Activated naive CD4-positive, alpha-beta T cell treated with anti-CD3 and anti-CD28 coated beads, Interleukin-2, amount 10 ng/mL, durations not matched to agents 7 days and 5 days (primary cell): Measurements from ENCODE around the gene POMC.

Source experiments
- CTCF ChIA-PET: fragments of 350-600 bp; sonication (Branson Sonifier 250); formaldehyde crosslinking; loops from one replicate; lab custom pipeline; 2021; ENCODE audit warnings: antibody characterized with exemption; lab: Charles Lee
- DNase-seq: peaks from one replicate; pipeline ENCODE4 v3.0.0-alpha.2; 2020
- H3K27ac Mint-ChIP-seq: one replicate; pipeline ENCODE4 v1.8.0; 2021; ENCODE audit warnings: mild to moderate bottlenecking, moderate library complexity, mixed read lengths
- H3K27me3 Mint-ChIP-seq: one replicate; pipeline ENCODE4 v1.8.0; 2021; ENCODE audit warnings: mild to moderate bottlenecking, mixed read lengths
- H3K36me3 Mint-ChIP-seq: one replicate; pipeline ENCODE4 v1.8.0; 2021; ENCODE audit warnings: mixed read lengths
- H3K4me1 Mint-ChIP-seq: one replicate; pipeline ENCODE4 v1.8.0; 2021; ENCODE audit warnings: mixed read lengths
- H3K4me3 Mint-ChIP-seq: one replicate; pipeline ENCODE4 v1.8.0; 2021; ENCODE audit warnings: mild to moderate bottlenecking, moderate library complexity, mixed read lengths
- H3K9me3 Mint-ChIP-seq: one replicate; pipeline ENCODE4 v1.8.0; 2021; ENCODE audit warnings: mixed read lengths

POMC gene

DNA sequence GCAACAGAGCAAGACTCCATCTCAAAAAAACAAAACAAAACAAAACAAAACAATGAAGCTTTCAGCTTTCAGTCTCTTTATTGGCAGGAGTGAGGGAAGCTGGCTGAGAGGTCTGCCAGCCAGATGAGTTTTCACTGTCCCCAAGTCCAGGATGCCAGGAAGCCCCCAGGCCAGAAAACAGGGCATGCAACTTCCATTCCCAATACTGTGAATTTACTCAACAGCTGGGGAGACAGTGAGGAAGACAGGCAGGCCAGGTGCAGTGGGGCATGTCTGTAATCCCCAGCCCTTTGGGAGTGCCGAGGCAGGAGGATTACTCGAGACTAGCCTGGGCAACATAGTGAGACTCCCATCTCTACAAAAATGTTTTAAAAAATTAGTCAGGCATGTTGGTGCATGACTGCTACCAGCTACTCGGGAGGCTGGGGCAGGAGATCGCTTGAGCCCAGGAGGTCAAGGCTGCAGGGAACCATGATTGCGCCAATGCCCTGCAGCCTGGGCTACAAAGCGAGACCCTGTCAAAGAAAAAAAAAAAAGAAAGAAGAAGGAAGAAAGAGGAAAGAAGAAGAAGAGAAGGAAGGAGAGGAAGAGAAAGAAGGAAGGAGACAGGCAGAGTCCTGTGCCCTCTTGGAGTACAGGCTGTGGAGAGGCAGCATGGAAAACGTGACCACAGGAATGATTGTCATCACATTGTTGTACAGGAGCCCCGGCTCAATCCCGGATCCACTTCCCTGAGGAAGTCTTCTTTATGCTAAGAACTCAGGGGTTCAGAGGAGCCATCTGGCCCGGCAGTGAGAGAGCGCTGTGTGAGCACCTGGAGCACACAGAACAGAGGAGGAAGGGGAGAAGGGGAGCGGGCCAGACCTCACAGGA, 29.2 kb upstream of the POMC start:
- no peaks in the 10 kb centered on the region for H3K9me3 Mint-ChIP-seq
- no peaks in the 10 kb centered on the region for H3K36me3 Mint-ChIP-seq
- H3K27ac Mint-ChIP-seq, result no peak overlapping the region
- H3K4me1 Mint-ChIP-seq, result peaks cover 13% of the 10 kb centered on the region
- CTCF ChIA-PET, result interaction anchor here (0.9 to 4.1 kb wide), 5 partner anchors 13 to 776 kb away, joined by 3 to 64 read pairs (median 4); no protein-coding TSS in a partner anchor
- no peak overlapping the region for H3K4me3 Mint-ChIP-seq
- H3K27me3 Mint-ChIP-seq, result peaks cover 48% of the 10 kb centered on the region
- DNase-seq, result no peak

DNA sequence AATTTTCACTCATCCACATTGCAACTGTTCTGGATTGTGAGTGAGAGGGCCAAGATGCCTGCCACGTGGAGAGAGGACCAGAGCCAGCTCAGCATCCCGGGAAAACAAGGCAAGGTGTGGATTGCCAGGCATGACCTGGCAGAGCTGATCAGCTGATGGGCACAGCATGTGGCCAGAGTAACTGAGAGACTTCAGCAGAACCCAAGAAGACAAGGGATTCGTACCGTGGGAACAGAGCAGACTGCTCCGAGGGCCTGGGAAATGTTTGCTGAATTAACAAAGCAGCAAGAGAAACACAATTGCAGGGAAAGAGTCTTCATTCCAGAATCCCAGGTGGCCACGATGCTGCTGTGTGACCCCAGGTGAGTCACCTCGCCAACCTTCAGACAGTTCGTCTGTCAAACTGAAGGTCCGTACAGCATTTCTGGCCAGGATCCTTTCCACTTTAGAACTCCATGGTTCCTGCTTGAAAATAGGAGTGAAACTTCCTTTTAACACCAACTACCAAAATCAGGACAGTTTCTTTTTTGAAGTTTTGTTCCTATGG, 26.3 kb upstream of the POMC start:
- H3K27ac Mint-ChIP-seq, result no peak overlapping the region
- no peaks in the 10 kb centered on the region for H3K9me3 Mint-ChIP-seq
- DNase-seq, result no peak
- no peaks in the 10 kb centered on the region for H3K36me3 Mint-ChIP-seq
- peaks cover 38% of the 10 kb centered on the region for H3K27me3 Mint-ChIP-seq
- no peak overlapping the region for H3K4me3 Mint-ChIP-seq
- no peaks in the 10 kb centered on the region for H3K4me1 Mint-ChIP-seq
- CTCF ChIA-PET, result interaction anchor here (1.4 to 4.1 kb wide), 6 partner anchors 13 to 219 kb away, joined by 4 to 64 read pairs (median 8); no protein-coding TSS in a partner anchor

DNA sequence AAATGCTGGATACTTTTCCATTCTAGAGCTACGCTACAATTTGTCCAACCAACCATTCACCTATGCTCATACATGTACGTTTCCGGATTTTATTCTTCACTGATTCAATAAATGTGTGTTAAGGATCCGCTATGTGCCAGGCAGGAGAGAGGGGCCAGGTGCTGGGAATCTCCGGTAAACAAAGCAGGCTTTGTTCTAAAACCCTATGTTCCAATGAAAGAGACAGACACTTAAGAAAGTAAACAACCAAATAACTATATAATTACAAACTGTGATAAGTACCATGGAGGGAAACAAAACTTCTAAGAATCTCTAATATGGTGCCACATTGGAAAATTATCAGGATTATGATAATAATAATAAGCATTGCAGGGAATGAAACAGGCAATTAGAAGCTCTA, 22.2 kb upstream of the POMC start:
- Mint-ChIP-seq H3K27ac (no peak overlapping the region), H3K9me3 (no peaks in the 10 kb centered on the region), H3K4me1 (no peaks in the 10 kb centered on the region), H3K4me3 (no peak overlapping the region), H3K27me3 (peaks cover 25% of the 10 kb centered on the region), H3K36me3 (no peaks in the 10 kb centered on the region)
- DNase-seq, result no peak
- CTCF ChIA-PET, result interaction anchor here (0.7 to 1.7 kb wide), 2 partner anchors 25 to 215 kb away, joined by 3 to 4 read pairs; no protein-coding TSS in a partner anchor

DNA sequence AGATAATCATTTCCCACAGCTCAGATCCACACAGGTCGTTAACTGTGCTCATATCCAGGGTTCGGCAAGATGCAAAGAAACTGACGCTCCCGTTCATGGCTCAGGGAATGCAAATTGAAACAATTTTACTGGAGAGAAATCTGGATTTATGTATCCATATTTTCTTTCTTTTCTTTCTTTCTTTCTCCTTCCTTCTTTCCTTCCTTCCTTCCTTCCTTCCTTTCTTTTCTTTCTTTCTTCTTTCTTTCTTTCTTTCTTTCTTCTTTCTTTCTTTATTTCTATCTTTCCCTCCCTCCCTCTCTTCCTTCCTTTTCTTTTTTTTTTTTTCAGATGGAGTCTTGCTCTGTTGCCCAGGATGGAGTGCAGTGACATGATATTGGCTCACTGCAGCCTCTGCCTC, 20.0 kb upstream of the POMC start:
- Mint-ChIP-seq H3K4me1 (no peaks in the 10 kb centered on the region), H3K27me3 (peaks cover 28% of the 10 kb centered on the region), H3K4me3 (no peak overlapping the region), H3K9me3 (no peaks in the 10 kb centered on the region), H3K27ac (no peak overlapping the region), H3K36me3 (no peaks in the 10 kb centered on the region)
- DNase-seq, result no peak
- CTCF ChIA-PET, result no interaction called here

DNA sequence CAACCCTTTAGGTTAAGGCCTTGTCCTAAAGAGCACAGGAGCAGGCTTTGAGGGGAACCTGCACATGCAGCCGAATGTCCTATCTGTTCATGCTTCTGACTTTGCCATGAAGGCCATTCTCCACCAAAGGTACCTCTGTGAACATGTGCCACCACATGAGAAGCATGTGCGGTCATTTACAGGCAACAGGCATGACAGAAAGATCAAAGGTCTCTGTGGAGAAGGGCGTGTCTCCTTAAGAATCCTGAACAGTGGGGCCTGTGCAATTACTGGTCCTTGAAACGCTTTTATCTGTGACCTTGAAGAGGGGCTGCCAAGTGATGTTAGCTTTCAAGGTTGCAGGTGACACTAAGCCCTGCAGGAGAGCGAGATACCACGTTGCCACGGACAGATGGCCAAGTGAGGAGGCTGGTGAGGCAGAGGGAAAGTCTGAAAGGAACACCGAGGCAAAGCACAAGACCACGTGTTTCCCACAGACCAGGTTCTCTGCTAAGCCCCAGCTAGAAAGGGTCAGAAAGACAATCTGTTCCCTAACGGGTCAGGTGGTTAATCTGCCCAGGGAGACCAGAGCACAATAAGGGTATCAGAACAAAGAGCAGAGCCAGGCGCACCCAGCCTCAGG, 19.5 kb upstream of the POMC start:
- Mint-ChIP-seq H3K4me1 (no peaks in the 10 kb centered on the region), H3K4me3 (no peak overlapping the region), H3K27me3 (peaks cover 28% of the 10 kb centered on the region), H3K9me3 (no peaks in the 10 kb centered on the region), H3K27ac (no peak overlapping the region), H3K36me3 (no peaks in the 10 kb centered on the region)
- DNase-seq, result no peak
- CTCF ChIA-PET, result no interaction called here

DNA sequence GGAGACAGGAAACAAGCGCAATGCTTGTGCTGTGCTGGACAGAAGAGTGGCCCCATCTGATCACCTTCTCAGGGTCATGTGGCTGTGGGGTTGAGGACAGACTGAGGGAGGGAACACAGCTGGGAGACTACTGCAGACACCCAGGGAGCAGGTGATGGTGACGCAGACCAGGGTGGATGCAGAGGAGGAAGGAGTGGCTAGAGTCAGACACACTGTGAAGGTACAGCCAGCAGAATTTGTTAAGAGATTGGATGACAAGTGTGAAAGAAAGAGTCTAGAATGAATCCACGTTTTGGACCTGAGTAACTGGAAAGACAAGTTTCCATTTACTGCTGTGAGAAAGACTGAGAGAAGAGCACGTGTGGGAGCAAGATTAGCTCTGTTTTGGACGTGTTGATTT, 15.9 kb upstream of the POMC start:
- CTCF ChIA-PET, result interaction anchor here (0.9 kb wide), 1 partner anchor 13 kb away, joined by 3 read pairs; no protein-coding TSS in a partner anchor
- H3K36me3 Mint-ChIP-seq, result no peaks in the 10 kb centered on the region
- DNase-seq, result no peak
- H3K4me1 Mint-ChIP-seq, result no peaks in the 10 kb centered on the region
- no peak overlapping the region for H3K27ac Mint-ChIP-seq
- H3K4me3 Mint-ChIP-seq, result no peak overlapping the region
- H3K27me3 Mint-ChIP-seq, result peaks cover 32% of the 10 kb centered on the region
- no peaks in the 10 kb centered on the region for H3K9me3 Mint-ChIP-seq

DNA sequence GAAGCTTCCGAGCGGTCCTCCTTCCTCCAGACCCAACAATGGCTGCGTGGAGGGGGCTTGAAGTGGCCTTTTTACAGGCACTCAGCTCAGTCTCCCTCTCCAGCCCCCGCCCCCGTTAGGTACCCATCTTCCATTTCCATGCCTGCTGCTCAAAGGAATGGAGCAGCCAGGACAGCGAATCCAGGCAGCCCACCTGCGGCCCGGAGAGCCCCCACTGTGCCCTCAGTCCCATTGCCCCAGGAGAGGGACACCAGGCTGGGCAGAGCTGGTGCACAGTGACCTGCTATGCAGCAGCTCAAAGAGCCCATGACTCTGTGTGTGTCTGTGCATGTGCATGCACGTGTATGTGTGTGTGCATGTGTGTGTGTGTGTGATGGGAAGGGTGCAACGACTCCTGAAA, 10.6 kb upstream of the POMC start:
- Mint-ChIP-seq H3K4me1 (no peaks in the 10 kb centered on the region), H3K9me3 (no peaks in the 10 kb centered on the region), H3K27ac (no peak overlapping the region), H3K27me3 (peaks cover 62% of the 10 kb centered on the region), H3K4me3 (no peak overlapping the region), H3K36me3 (no peaks in the 10 kb centered on the region)
- CTCF ChIA-PET, result no interaction called here
- no peak for DNase-seq

DNA sequence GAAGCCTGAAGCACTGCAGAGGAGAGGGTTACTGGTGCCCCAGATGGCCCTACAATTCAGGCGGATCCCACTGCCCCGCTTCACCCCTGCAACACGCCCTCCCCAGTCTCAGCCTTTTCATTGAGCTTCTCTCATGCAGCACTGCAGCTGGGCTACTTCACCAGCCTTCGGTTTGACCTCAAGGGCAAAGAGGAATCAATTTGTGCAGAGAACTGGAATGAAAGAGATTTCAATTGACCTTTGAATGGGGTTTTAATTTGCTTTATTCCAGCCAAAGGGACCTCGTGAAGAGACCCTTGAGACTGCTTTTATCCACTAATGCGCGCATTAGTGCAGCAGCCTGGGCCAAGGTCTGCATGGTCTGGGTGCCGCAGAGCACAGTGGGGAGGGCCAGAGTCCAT, 8.8 kb upstream of the POMC start:
- H3K27me3 Mint-ChIP-seq, result peaks cover 73% of the 10 kb centered on the region
- H3K9me3 Mint-ChIP-seq, result no peaks in the 10 kb centered on the region
- CTCF ChIA-PET, result no interaction called here
- peaks cover 6% of the 10 kb centered on the region for H3K4me1 Mint-ChIP-seq
- no peaks in the 10 kb centered on the region for H3K36me3 Mint-ChIP-seq
- DNase-seq, result no peak
- H3K27ac Mint-ChIP-seq, result no peak overlapping the region
- no peak overlapping the region for H3K4me3 Mint-ChIP-seq

DNA sequence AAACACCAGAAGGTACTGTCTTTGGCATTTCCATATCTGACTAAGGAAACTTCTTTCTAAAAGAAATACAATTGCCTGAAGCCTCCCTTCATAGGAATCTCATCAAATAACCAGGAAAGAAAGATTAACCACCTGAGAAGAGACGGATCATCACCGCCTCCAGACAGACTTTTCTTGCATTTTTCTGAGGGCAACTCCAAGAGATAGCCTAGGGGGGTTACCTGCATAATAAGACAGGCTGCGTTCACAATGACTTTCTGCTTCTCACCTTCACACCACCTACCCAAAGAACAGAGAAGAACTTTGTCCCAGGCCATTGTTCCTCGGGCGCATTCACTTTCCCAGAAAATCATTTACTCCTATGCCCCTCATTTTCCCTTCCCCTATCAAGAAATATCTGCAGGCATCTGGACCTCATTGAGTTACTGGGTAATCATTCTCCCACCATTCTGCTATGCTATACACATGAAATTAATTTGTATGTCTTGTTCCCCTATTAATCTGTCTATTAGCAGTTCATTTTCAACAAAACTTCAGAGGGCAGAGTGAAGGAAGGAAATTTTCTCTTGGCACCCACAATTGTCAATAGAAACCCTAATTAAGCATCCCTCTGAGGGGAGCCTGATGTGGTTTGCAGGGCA, 8.3 kb upstream of the POMC start:
- no peak overlapping the region for H3K4me3 Mint-ChIP-seq
- H3K27me3 Mint-ChIP-seq, result peaks cover 77% of the 10 kb centered on the region
- H3K4me1 Mint-ChIP-seq, result peaks cover 6% of the 10 kb centered on the region
- no peak for DNase-seq
- H3K36me3 Mint-ChIP-seq, result no peaks in the 10 kb centered on the region
- H3K9me3 Mint-ChIP-seq, result no peaks in the 10 kb centered on the region
- CTCF ChIA-PET, result no interaction called here
- no peak overlapping the region for H3K27ac Mint-ChIP-seq

DNA sequence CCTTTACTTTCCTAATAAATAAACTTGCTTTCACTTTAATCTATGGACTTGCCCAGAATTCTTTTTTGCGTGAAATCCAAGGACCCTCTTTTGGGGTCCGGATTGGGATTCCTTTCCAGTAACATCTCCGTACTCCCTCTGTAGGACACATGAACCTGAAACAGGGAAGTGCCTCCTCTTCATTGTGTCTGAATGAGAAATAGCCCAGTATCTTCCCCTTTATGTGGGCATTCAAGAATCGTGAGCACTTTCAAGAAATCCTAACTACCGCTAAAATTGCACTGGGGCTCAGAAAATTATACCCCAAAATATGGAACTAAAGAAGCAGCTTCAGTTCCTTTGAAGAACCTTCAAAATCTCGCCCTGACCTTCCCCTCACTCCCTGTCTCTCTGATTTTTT, 7.8 kb upstream of the POMC start:
- H3K27me3 Mint-ChIP-seq, result peaks cover 78% of the 10 kb centered on the region
- CTCF ChIA-PET, result no interaction called here
- no peaks in the 10 kb centered on the region for H3K36me3 Mint-ChIP-seq
- peaks cover 6% of the 10 kb centered on the region for H3K4me1 Mint-ChIP-seq
- no peak for DNase-seq
- no peak overlapping the region for H3K4me3 Mint-ChIP-seq
- no peaks in the 10 kb centered on the region for H3K9me3 Mint-ChIP-seq
- H3K27ac Mint-ChIP-seq, result no peak overlapping the region

DNA sequence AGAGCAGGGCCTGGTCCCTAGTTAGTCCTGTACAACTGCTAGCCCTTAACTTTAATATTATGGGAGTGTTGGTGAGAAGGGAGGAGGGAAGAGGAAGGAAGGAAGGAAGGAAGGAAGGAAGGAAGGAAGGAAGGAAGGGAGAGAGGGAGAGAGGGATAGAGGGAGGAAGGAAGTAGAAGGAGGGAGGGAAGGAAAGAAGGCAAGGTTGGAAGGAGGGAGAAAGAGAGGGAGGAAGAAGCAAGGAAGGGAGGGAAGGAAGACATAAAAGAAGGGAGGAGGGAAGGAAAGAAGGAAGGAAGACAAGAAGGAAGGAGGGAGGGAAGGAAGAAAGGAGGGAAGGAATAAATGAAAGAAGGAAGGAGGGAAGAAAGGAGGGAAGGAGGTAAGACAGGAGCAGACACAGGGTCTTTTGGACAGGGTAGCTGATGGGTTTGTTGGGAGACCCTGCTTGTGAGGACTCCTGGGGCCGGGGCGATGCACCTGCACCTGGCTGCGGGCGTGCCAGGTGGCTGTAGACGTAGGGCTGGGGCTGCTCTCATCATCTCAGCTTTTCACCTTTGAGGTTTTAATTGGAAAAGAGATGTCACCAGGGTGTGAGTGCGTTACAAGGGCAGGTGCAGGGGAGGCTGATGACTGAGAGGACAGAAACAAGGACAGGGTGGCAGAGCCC, 5.9 kb upstream of the POMC start:
- no peak overlapping the region for H3K4me3 Mint-ChIP-seq
- no peaks in the 10 kb centered on the region for H3K36me3 Mint-ChIP-seq
- no peak overlapping the region for H3K27ac Mint-ChIP-seq
- peaks cover 6% of the 10 kb centered on the region for H3K4me1 Mint-ChIP-seq
- CTCF ChIA-PET, result no interaction called here
- H3K27me3 Mint-ChIP-seq, result peaks cover 84% of the 10 kb centered on the region
- no peaks in the 10 kb centered on the region for H3K9me3 Mint-ChIP-seq
- no peak for DNase-seq

DNA sequence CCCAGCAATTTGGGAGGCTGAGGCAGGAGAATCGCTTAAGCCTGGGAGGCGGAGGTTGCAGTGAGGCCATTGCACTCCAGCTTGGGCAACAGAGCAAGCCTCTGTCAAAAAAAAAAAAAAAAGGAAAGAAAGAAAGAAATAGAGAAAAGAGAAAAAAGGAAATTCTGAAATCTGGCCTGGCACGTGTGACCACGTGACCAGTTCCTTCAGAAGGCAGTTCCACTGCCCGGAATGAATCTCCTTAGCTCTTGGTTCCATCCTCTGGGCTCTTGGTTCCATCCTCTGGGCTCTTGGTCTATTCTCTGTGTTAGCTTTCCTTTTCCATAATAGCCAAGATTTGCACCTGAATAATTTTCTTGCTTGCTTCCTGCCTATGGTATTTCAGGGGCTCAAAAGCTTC, 5.3 kb upstream of the POMC start:
- H3K36me3 Mint-ChIP-seq, result no peaks in the 10 kb centered on the region
- H3K4me3 Mint-ChIP-seq, result no peak overlapping the region
- H3K4me1 Mint-ChIP-seq, result peaks cover 10% of the 10 kb centered on the region
- H3K9me3 Mint-ChIP-seq, result no peaks in the 10 kb centered on the region
- CTCF ChIA-PET, result no interaction called here
- H3K27ac Mint-ChIP-seq, result no peak overlapping the region
- DNase-seq, result no peak
- H3K27me3 Mint-ChIP-seq, result peaks cover 84% of the 10 kb centered on the region

DNA sequence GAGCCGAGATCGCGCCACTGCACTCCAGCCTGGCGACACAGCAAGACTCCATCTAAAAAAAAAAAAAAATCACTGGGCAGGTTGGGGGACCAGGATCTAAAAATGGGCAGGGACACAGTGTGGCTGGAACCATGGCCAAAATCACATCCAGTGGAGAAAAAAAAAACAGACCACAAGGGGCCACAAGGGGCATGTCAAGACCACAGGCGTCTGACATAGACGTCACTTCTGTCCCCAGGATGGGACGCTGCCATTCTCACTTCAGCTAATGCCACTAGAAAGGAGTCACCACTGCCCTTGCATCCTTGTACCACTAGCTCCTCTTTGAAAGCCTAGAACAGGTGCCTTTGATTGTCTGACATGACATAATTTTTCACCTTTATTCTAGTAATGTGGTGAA, 2.5 kb upstream of the POMC start:
- DNase-seq, result no peak
- peaks cover 30% of the 10 kb centered on the region for H3K4me1 Mint-ChIP-seq
- no peak overlapping the region for H3K4me3 Mint-ChIP-seq
- H3K36me3 Mint-ChIP-seq, result no peaks in the 10 kb centered on the region
- CTCF ChIA-PET, result no interaction called here
- peaks cover 84% of the 10 kb centered on the region for H3K27me3 Mint-ChIP-seq
- H3K9me3 Mint-ChIP-seq, result no peaks in the 10 kb centered on the region
- H3K27ac Mint-ChIP-seq, result no peak overlapping the region

DNA sequence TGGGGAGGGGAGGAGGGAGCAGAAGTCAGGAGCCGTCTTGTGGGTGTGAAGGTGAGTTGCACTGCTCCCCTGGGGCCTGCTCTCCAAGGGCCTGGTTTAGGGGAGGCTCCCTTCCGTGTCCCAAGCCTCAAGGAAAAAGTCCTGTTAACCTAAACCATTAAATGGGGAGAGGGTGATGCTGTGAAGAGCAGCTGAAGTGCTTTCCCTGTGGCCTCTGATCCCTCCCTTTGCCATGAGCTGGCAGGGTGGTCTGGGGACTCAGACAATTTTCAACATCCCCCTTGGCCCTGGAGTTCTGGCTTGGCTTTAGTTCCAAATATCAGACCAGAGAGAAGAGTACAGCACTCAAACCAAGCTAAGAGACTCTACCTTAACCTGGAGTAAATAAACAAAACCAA, 692 bp upstream of the POMC start:
- Mint-ChIP-seq H3K27ac (no peak overlapping the region), H3K4me3 (peak overlapping the region; percentile 52), H3K4me1 (peaks cover 39% of the 10 kb centered on the region), H3K36me3 (no peaks in the 10 kb centered on the region), H3K9me3 (no peaks in the 10 kb centered on the region), H3K27me3 (peaks cover 87% of the 10 kb centered on the region)
- CTCF ChIA-PET, result interaction anchor here (2.0 kb wide), 1 partner anchor 26 kb away, joined by 7 read pairs; no protein-coding TSS in a partner anchor
- no peak for DNase-seq
